K562 (cell line): ENCODE results near the gene LAT. TPM values are rescaled to one million over a fixed set of nuclear protein-coding genes. Genes with fewer than 3 reads are reported as not detected.

Source experiments
- CREBBP ChIP-seq: IDR thresholded peaks from one replicate; pipeline ENCODE4 v1.6.1; 2012; ENCODE audit warnings: low read depth, mild to moderate bottlenecking, control low read depth, inconsistent platforms, low read length
- ETV6 ChIP-seq, 3 experiments: fragments of 150-350 bp in 1 of 3; sonication (generic) in 1 of 3; formaldehyde crosslinking in 1 of 3; IDR thresholded peaks; 2 replicates each; pipeline versions ENCODE4 v1.6.1 to v1.8.0; 2014 to 2022; ENCODE audit warnings: borderline replicate concordance in 2 of 3, low read depth in 2 of 3, antibody characterized with exemption in 1 of 3, low read length in 1 of 3, mild to moderate bottlenecking in 1 of 3, missing genetic modification reagents in 1 of 3
- FUS ChIP-seq: fragments of 200-400 bp; formaldehyde crosslinking; optimal IDR thresholded peaks from 2 replicates; pipeline ENCODE3; 2017; ENCODE audit warnings: low read depth, low read length
- GATAD2B ChIP-seq: fragments of 450-650 bp; IDR thresholded peaks from 2 replicates; pipeline ENCODE4 v1.6.1; 2017; ENCODE audit warnings: mild to moderate bottlenecking, borderline replicate concordance
- JUN ChIP-seq, 2 experiments: sonication (generic) in 1 of 2; formaldehyde crosslinking in 1 of 2; IDR thresholded peaks; 2 replicates each; pipeline versions ENCODE4 v1.6.1 to v1.8.0; 2012 to 2022; ENCODE audit warnings: borderline replicate concordance in 2 of 2, mild to moderate bottlenecking in 2 of 2, improper control_type of control experiment in 1 of 2, low read depth in 1 of 2, low read length in 1 of 2, missing genetic modification reagents in 1 of 2
- NCOA1 ChIP-seq: fragments of 450-650 bp; IDR thresholded peaks from 2 replicates; pipeline ENCODE4 v1.6.1; 2016; ENCODE audit warnings: low read depth
- POLR2G ChIP-seq: fragments of 200-400 bp; formaldehyde crosslinking; IDR thresholded peaks from 2 replicates; pipeline ENCODE4 v1.6.1; 2017; ENCODE audit warnings: low read depth, mild to moderate bottlenecking, antibody characterized with exemption, low read length, moderate library complexity
- PPARD ChIP-seq: fragments of 250-450 bp; sonication (Bioruptor Pico); IDR thresholded peaks from 2 replicates; pipeline ENCODE4 v1.8.0; 2022; ENCODE audit warnings: inconsistent platforms, mild to moderate bottlenecking, moderate library complexity
- PURB ChIP-seq: sonication (generic); formaldehyde crosslinking; IDR thresholded peaks from 2 replicates; pipeline ENCODE4 v1.9.0; 2021; ENCODE audit warnings: low read depth, mild to moderate bottlenecking, missing genetic modification reagents
- RCOR1 ChIP-seq, 2 experiments: IDR thresholded peaks; 2 replicates each; pipeline ENCODE4 v1.6.1; 2012; ENCODE audit warnings: low read depth in 2 of 2, low read length in 2 of 2, borderline replicate concordance in 1 of 2, improper control_type of control experiment in 1 of 2
- SNIP1 ChIP-seq: fragments of 450-650 bp; IDR thresholded peaks from 2 replicates; pipeline ENCODE4 v1.7.1; 2017; ENCODE audit warnings: low read depth, mild to moderate bottlenecking
- TCF3 ChIP-seq: sonication (generic); formaldehyde crosslinking; IDR thresholded peaks from 2 replicates; pipeline ENCODE4 v1.4.0; 2020; ENCODE audit warnings: mild to moderate bottlenecking, missing genetic modification reagents
- ZNF121 ChIP-seq: sonication (generic); formaldehyde crosslinking; conservative IDR thresholded peaks from 2 replicates; pipeline ENCODE4 v1.8.0; 2022; ENCODE audit warnings: missing genetic modification reagents
- ZNF57 ChIP-seq: fragments of 450-650 bp; formaldehyde crosslinking; IDR thresholded peaks from 2 replicates; pipeline ENCODE4 v1.4.0; 2020; ENCODE audit warnings: mild to moderate bottlenecking, moderate library complexity
- polyA plus RNA-seq, 8 experiments: library from polyadenylated mRNA; depleted of rRNA in 4 of 8; stranded (reverse) in 5 of 8; unstranded in 3 of 8; fragments of >200 nt; fragmentation: Nextera tagmentation in 2 of 8; fragmentation: Illumina TruSeq in 1 of 8; extraction: Ambion mirVana in 2 of 8; extraction: Trizol in 1 of 8; gene quantifications; 2 replicates each; pipeline versions ENCODE4 v1.2.1 to v1.2.3, GENCODE V29; 2011 to 2014; ENCODE audit warnings: inconsistent platforms in 1 of 8, missing spikeins in 1 of 8
- total RNA-seq, 7 experiments: library from RNA; depleted of rRNA in 6 of 7; stranded (reverse); fragments of >200 nt in 6 of 7; fragmentation: Illumina TruSeq in 2 of 7; extraction: Trizol in 2 of 7; gene quantifications; 2 replicates each; pipeline versions ENCODE4 v1.2.1 to v1.2.3, GENCODE V29; 2011 to 2021; ENCODE audit warnings: low replicate concordance in 1 of 7
- TF ChIP-seq, protein P1 (sequence below): fragments of 450-650 bp; IDR thresholded peaks from 2 replicates; pipeline ENCODE4 v1.6.1; 2018; ENCODE audit warnings: mild to moderate bottlenecking, low read depth; ENCODE audit not compliant: partially characterized antibody
- TF ChIP-seq, protein P2 (sequence below): fragments of 450-650 bp; IDR thresholded peaks from 2 replicates; pipeline ENCODE4 v1.6.1; 2018; ENCODE audit not compliant: partially characterized antibody
- TF ChIP-seq, protein P3 (sequence below): fragments of 450-650 bp; IDR thresholded peaks from 2 replicates; pipeline ENCODE4 v1.6.1; 2016; ENCODE audit warnings: antibody characterized with exemption
- TF ChIP-seq, protein P4 (sequence below): sonication (generic); formaldehyde crosslinking; IDR thresholded peaks from 2 replicates; pipeline ENCODE4 v1.5.0; 2020; ENCODE audit warnings: missing genetic modification reagents

Gene LAT
- total and polyA plus RNA-seq, 9 of the 15 experiments (the other 6 are each of a cell fraction or from before 2014, with no cell fraction given) = 0.40 to 4.2 (median 1.3) TPM

DNA sequence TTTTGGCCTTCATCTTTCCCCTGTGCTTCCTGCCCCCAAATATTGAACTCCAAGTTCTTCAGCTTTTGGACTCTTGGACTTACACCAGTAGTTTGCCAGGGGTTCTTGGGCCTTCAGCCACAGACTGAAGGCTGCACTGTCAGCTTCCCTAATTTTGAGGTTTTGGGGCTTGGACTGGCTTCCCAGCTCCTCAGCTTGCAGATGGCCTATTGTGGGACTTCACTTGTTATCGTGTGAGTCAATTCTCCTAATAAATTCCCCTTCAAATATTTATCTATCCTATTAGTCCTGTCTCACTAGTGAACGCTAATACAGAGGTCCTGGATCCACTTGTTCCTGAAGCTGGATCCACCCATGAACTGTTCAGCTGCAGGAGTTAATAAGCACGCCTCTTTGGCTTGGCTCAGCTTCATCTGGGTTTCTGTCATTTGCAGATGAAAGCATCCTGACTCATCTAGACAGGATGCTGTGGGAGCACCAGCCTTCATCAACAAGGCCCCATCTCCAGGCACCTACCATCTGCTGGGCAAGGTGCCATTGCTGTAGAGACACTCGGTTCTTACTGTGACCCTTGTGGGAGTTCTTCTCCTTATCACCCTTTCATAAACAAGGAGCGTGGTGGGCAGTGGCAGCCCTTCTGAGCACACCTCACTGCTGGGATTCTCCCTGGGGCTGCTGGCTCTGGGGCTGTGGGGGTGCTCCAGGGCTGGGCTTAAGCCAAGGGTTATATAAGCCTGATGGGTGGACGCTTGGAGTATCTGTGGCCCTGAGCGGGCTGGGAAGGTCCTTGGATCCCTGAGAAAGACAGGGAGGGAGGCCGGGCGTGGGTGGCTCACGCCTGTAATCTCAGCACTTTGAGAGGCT, 23.1 kb downstream of the LAT start (continued):
- TF ChIP-seq GATAD2B = no peak
- TF ChIP-seq SNIP1 = no peak
- no peak for TF ChIP-seq PURB (CRISPR knock-in tag)
- no peak for TF ChIP-seq CREBBP
- no peak for TF ChIP-seq NCOA1
- TF ChIP-seq, protein P1, sequence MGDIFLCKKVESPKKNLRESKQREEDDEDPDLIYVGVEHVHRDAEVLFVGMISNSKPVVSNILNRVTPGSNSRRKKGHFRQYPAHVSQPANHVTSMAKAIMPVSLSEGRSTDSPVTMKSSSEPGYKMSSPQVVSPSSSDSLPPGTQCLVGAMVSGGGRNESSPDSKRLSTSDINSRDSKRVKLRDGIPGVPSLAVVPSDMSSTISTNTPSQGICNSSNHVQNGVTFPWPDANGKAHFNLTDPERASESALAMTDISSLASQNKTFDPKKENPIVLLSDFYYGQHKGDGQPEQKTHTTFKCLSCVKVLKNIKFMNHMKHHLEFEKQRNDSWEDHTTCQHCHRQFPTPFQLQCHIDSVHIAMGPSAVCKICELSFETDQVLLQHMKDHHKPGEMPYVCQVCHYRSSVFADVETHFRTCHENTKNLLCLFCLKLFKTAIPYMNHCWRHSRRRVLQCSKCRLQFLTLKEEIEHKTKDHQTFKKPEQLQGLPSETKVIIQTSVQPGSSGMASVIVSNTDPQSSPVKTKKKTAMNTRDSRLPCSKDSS = no peak
- 0 out of 2 replicates have a peak, but pooled peaks have one; percentile 29 for TF ChIP-seq POLR2G
- TF ChIP-seq ZNF121 (CRISPR knock-in tag) = no peak
- 0 out of 2 replicates have a peak, but pooled peaks have one; percentile 15 for TF ChIP-seq JUN (IDR thresholded peaks at IDR 0.05; ENCODE audit: borderline replicate concordance, low read depth, low read length)
- no peak for TF ChIP-seq JUN (CRISPR knock-in tag; IDR thresholded peaks at IDR 0.05; ENCODE audit: borderline replicate concordance)
- no peak for TF ChIP-seq ZNF57
- TF ChIP-seq, protein P2, sequence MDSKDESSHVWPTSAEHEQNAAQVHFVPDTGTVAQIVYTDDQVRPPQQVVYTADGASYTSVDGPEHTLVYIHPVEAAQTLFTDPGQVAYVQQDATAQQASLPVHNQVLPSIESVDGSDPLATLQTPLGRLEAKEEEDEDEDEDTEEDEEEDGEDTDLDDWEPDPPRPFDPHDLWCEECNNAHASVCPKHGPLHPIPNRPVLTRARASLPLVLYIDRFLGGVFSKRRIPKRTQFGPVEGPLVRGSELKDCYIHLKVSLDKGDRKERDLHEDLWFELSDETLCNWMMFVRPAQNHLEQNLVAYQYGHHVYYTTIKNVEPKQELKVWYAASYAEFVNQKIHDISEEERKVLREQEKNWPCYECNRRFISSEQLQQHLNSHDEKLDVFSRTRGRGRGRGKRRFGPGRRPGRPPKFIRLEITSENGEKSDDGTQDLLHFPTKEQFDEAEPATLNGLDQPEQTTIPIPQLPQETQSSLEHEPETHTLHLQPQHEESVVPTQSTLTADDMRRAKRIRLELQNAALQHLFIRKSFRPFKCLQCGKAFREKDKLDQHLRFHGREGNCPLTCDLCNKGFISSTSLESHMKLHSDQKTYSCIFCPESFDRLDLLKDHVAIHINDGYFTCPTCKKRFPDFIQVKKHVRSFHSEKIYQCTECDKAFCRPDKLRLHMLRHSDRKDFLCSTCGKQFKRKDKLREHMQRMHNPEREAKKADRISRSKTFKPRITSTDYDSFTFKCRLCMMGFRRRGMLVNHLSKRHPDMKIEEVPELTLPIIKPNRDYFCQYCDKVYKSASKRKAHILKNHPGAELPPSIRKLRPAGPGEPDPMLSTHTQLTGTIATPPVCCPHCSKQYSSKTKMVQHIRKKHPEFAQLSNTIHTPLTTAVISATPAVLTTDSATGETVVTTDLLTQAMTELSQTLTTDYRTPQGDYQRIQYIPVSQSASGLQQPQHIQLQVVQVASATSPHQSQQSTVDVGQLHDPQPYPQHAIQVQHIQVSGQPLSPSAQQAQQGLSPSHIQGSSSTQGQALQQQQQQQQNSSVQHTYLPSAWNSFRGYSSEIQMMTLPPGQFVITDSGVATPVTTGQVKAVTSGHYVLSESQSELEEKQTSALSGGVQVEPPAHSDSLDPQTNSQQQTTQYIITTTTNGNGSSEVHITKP = peak; percentile 28
- TF ChIP-seq, protein P3, sequence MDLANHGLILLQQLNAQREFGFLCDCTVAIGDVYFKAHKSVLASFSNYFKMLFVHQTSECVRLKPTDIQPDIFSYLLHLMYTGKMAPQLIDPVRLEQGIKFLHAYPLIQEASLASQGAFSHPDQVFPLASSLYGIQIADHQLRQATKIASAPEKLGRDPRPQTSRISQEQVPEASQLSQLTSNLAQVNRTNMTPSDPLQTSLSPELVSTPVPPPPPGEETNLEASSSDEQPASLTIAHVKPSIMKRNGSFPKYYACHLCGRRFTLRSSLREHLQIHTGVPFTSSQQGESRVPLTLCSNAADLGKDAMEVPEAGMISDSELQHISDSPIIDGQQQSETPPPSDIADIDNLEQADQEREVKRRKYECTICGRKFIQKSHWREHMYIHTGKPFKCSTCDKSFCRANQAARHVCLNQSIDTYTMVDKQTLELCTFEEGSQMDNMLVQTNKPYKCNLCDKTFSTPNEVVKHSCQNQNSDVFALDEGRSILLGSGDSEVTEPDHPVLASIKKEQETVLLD = peak; percentile 47; the same call in 1 of the 2 replicates
- TF ChIP-seq TCF3 = peak; percentile 29; the same call in 1 of the 2 replicates
- TF ChIP-seq RCOR1 (IDR thresholded peaks at IDR 0.05; ENCODE audit: borderline replicate concordance in 1 of 2, low read depth in 2 of 2, low read length in 2 of 2) = peak in 1 of 2 experiments; percentile 48; a peak in 2 of 4 replicates
- TF ChIP-seq FUS = no peak
- TF ChIP-seq, protein P4, sequence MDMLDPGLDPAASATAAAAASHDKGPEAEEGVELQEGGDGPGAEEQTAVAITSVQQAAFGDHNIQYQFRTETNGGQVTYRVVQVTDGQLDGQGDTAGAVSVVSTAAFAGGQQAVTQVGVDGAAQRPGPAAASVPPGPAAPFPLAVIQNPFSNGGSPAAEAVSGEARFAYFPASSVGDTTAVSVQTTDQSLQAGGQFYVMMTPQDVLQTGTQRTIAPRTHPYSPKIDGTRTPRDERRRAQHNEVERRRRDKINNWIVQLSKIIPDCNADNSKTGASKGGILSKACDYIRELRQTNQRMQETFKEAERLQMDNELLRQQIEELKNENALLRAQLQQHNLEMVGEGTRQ (CRISPR knock-in tag) = no peak
- no peak for TF ChIP-seq ETV6 (IDR thresholded peaks at IDR 0.05; ENCODE audit: borderline replicate concordance in 1 of 2, low read depth in 2 of 2, low read length in 1 of 2)
- no peak for TF ChIP-seq ETV6 (CRISPR knock-in tag; IDR thresholded peaks at IDR 0.05; ENCODE audit: borderline replicate concordance)
- TF ChIP-seq PPARD (CRISPR knock-in tag) = no peak
